ENCODE results near the gene DNAI1. TPM values are rescaled to one million over a fixed set of nuclear protein-coding genes. Genes with fewer than 3 reads are reported as not detected.

Gene DNAI1
- total and polyA plus RNA-seq, 9 donors: 0.13 to 0.29 (median 0.22) TPM; not detected in 5

DNA sequence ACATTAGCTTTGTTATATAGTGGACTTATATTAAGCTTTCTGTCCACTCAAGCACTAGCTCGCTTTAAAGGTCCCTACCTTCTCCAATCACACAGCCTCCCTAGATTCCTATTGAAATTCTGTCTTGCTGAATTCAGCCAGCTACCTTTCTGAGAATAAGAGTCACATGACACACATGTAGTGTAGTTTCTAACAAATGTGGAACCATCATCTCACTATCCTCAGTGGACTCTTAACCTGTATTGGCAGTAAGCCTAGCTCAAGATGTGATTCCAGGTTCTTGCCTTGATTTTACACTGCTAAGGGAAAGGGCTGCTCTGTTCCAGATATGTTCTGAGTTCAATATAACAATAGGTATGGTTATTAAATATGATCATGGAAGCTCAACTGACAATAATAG is 11.7 kb upstream of the DNAI1 start:
- Histone ChIP-seq H3K4me3 (ENCODE audit: low read length) (no peak overlapping the region), H3K4me1 (ENCODE audit: control insufficient read depth, insufficient read depth, low read length) (peaks cover 10% of the 10 kb centered on the region), H3K27me3 (ENCODE audit: control insufficient read depth, insufficient read depth, low read length) (no peaks in the 10 kb centered on the region), H3K27ac (ENCODE audit: low read length) (no peak overlapping the region), H3K36me3 (ENCODE audit: control insufficient read depth, insufficient read depth, low read length) (no peaks in the 10 kb centered on the region), H3K9me3 (replicated peaks; ENCODE audit: control insufficient read depth, low read depth, low read length) (no peaks in the 10 kb centered on the region)
- DNase-seq: no peak
- no CpG with 5 or more reads among the region's 1 CpG for WGBS (ENCODE audit: insufficient coverage)

DNA sequence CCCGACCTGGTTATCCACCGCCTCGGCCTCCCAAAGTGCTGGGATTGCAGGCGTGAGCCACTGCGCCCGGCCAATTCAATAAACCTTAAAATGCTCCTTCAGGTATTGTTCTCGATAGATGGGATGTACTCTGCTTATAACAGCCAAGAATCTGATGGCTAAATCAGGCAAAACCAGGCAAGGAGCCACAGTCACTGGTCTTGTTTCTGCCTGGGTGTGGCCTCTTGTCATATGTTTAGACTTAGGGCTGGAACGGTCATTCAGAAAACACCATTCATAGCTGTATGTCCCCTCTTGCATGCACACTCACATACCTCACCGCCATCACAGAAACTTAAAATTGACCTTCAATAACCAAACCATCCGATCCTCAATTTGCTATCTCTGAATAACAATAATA is 8.0 kb upstream of the DNAI1 start:
- no peaks in the 10 kb centered on the region for H3K9me3 ChIP-seq (replicated peaks; ENCODE audit: control insufficient read depth, low read depth, low read length)
- H3K36me3 ChIP-seq (ENCODE audit: control insufficient read depth, insufficient read depth, low read length): no peaks in the 10 kb centered on the region
- no peak overlapping the region for H3K4me3 ChIP-seq (ENCODE audit: low read length)
- no peak for DNase-seq
- WGBS (ENCODE audit: insufficient coverage): 86% methylated on average over 10 of the region's 10 CpGs
- peaks cover 11% of the 10 kb centered on the region for H3K4me1 ChIP-seq (ENCODE audit: control insufficient read depth, insufficient read depth, low read length)
- H3K27ac ChIP-seq (ENCODE audit: low read length): peak overlapping the region; percentile 4
- H3K27me3 ChIP-seq (ENCODE audit: control insufficient read depth, insufficient read depth, low read length): no peaks in the 10 kb centered on the region

DNA sequence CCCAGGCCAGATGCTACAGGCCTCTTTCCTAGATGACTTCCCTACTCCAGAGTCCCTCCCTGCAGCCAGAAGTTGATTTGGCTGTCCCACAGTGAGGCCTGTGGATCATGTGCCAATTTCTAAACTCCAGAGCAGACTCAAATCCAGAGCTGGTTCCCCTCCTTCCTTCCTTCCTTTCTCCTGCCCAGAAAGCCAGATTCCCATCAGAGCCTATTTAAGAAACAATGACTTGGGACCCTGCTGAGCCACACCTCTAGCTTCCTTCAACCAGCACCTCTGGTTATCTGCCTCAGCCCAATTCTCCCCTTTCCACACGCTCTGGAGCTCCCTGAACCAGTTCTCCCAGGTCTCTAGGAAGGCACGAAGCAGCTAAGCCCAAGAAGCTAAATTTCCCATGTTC is 7.5 kb upstream of the DNAI1 start:
- no peaks in the 10 kb centered on the region for H3K9me3 ChIP-seq (replicated peaks; ENCODE audit: control insufficient read depth, low read depth, low read length)
- H3K4me1 ChIP-seq (ENCODE audit: control insufficient read depth, insufficient read depth, low read length): peaks cover 11% of the 10 kb centered on the region
- H3K27me3 ChIP-seq (ENCODE audit: control insufficient read depth, insufficient read depth, low read length): no peaks in the 10 kb centered on the region
- no peaks in the 10 kb centered on the region for H3K36me3 ChIP-seq (ENCODE audit: control insufficient read depth, insufficient read depth, low read length)
- WGBS (ENCODE audit: insufficient coverage): 38% methylated on average over 1 of the region's 2 CpGs
- H3K4me3 ChIP-seq (ENCODE audit: low read length): no peak overlapping the region
- DNase-seq: peak; percentile 41
- H3K27ac ChIP-seq (ENCODE audit: low read length): peak overlapping the region; percentile 25

DNA sequence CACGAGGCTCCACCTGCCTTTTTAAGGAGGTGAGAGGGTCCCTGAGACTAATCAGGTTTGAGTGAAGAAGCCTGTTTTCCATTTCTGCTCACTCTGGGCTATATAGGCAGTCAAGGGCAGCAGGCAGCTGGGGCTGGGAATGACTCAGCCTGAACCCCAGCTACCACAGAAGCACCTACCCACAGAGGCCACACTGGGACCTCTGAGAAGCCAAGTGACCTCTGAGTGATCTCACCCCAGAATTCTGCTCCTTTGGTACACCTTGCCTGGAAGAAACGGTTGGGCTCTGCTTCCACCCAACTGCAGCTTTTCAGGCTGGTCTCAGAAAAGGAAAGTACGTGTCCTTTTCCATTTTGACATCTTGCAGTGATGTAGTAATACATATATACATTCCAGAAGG is 7.1 kb upstream of the DNAI1 start:
- Histone ChIP-seq H3K4me1 (ENCODE audit: control insufficient read depth, insufficient read depth, low read length) (peaks cover 11% of the 10 kb centered on the region), H3K9me3 (replicated peaks; ENCODE audit: control insufficient read depth, low read depth, low read length) (no peaks in the 10 kb centered on the region), H3K27me3 (ENCODE audit: control insufficient read depth, insufficient read depth, low read length) (no peaks in the 10 kb centered on the region), H3K4me3 (ENCODE audit: low read length) (no peak overlapping the region), H3K36me3 (ENCODE audit: control insufficient read depth, insufficient read depth, low read length) (no peaks in the 10 kb centered on the region), H3K27ac (ENCODE audit: low read length) (peak overlapping the region; percentile 25)
- no peak for DNase-seq
- WGBS (ENCODE audit: insufficient coverage): no CpG with 5 or more reads among the region's 3 CpGs

DNA sequence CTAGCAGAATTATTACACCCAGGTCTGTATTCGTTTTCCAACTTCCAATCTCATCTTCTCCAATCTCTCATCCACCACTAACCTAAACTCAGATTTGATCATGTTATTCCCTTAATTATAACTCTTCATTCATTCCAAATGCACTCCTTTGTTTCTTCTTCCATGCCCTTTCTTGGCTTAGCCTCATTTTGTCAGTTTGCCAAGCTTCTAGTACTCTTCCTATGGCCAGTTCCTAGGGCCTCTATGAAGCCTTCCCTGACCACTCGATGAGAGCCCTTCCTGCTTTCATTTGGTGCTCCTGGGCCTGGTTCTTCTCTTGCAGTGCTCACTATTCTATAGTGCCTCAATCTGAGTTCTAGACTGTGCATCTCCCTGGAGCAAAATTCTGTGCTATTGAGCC is 6.0 kb upstream of the DNAI1 start:
- Histone ChIP-seq H3K27ac (ENCODE audit: low read length) (no peak overlapping the region), H3K36me3 (ENCODE audit: control insufficient read depth, insufficient read depth, low read length) (no peaks in the 10 kb centered on the region), H3K27me3 (ENCODE audit: control insufficient read depth, insufficient read depth, low read length) (no peaks in the 10 kb centered on the region), H3K4me3 (ENCODE audit: low read length) (no peak overlapping the region), H3K9me3 (replicated peaks; ENCODE audit: control insufficient read depth, low read depth, low read length) (no peaks in the 10 kb centered on the region), H3K4me1 (ENCODE audit: control insufficient read depth, insufficient read depth, low read length) (peaks cover 20% of the 10 kb centered on the region)
- DNase-seq: no peak
- WGBS (ENCODE audit: insufficient coverage): 95% methylated on average over 2 of the region's 2 CpGs

DNA sequence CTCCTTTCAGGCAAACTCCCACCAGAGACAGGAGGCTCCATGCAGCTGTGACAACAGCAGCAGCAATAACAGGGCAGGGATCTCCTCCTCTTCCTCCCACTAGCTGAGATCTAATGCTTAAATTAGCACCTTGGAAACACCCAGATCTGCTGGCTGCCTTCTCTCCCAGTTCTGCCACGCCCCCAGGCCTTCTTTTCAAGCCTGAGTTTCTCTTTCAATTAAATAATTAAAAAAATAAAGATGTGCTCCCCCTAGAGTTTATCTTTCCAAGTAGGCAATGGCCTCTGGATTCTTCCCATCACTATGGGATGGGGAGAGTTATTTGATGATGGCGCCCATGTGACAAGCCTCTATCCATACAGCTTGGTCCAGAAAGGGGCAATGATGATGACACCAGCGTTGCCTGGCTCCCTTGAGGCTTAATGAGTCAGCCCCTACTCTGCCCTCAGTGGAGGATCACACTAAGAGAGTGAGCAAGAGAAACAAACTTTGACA is 4.0 kb upstream of the DNAI1 start:
- no peak overlapping the region for H3K27ac ChIP-seq (ENCODE audit: low read length)
- H3K4me3 ChIP-seq (ENCODE audit: low read length): no peak overlapping the region
- H3K4me1 ChIP-seq (ENCODE audit: control insufficient read depth, insufficient read depth, low read length): peaks cover 26% of the 10 kb centered on the region
- 60% methylated on average over 1 of the region's 3 CpGs for WGBS (ENCODE audit: insufficient coverage)
- no peak for DNase-seq
- no peaks in the 10 kb centered on the region for H3K9me3 ChIP-seq (replicated peaks; ENCODE audit: control insufficient read depth, low read depth, low read length)
- H3K36me3 ChIP-seq (ENCODE audit: control insufficient read depth, insufficient read depth, low read length): no peaks in the 10 kb centered on the region
- peaks cover 2% of the 10 kb centered on the region for H3K27me3 ChIP-seq (ENCODE audit: control insufficient read depth, insufficient read depth, low read length)

DNA sequence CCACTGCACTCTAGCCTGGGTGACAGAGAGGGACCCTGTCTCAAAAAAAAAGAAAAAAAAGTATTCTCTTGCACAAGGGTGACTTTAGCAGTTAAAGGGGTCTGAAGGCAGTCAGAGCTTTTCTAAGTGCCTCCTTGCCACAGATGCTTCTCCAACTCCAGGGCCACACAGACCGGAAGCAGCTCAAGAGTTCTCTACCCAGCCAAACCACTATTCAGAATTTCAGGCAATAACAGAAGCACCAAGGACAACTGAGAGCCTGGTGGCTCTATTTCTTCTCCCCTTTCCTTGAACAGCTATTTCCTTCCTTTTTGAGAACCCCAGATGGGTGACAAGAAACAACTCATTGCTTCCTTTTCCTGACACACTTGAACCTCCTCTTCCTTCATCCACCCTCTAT is 2.5 kb upstream of the DNAI1 start:
- no peaks in the 10 kb centered on the region for H3K36me3 ChIP-seq (ENCODE audit: control insufficient read depth, insufficient read depth, low read length)
- H3K27ac ChIP-seq (ENCODE audit: low read length): peak overlapping the region; percentile 15
- no peak for DNase-seq
- H3K4me3 ChIP-seq (ENCODE audit: low read length): no peak overlapping the region
- peaks cover 23% of the 10 kb centered on the region for H3K4me1 ChIP-seq (ENCODE audit: control insufficient read depth, insufficient read depth, low read length)
- 100% methylated on average over 1 of the region's 1 CpG for WGBS (ENCODE audit: insufficient coverage)
- H3K9me3 ChIP-seq (replicated peaks; ENCODE audit: control insufficient read depth, low read depth, low read length): no peaks in the 10 kb centered on the region
- peaks cover 6% of the 10 kb centered on the region for H3K27me3 ChIP-seq (ENCODE audit: control insufficient read depth, insufficient read depth, low read length)

DNA sequence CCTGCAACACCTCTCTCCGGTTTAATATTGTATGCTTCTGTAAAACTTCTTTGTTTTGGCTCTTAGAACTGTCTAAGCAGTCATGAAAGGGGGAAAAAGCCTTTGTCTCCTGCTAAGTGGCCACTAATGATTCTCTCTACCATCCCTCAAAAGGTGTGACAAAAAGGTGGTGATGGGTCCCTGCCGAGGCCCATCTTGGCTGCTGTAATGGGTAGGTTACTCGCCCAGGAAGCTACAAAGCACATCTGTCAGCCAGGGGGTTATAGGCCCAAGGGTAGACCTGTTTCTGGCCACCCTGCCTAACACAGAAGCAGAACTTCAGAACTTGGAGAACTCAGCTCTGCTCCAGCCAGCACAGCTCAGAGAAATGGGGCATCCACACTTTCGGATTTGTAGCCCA is 1.9 kb upstream of the DNAI1 start:
- H3K4me1 ChIP-seq (ENCODE audit: control insufficient read depth, insufficient read depth, low read length): peaks cover 19% of the 10 kb centered on the region
- H3K27ac ChIP-seq (ENCODE audit: low read length): peak overlapping the region; percentile 79
- H3K4me3 ChIP-seq (ENCODE audit: low read length): peak overlapping the region; percentile 66
- H3K36me3 ChIP-seq (ENCODE audit: control insufficient read depth, insufficient read depth, low read length): no peaks in the 10 kb centered on the region
- no peak for DNase-seq
- no peaks in the 10 kb centered on the region for H3K9me3 ChIP-seq (replicated peaks; ENCODE audit: control insufficient read depth, low read depth, low read length)
- 43% methylated on average over 3 of the region's 4 CpGs for WGBS (ENCODE audit: insufficient coverage)
- peaks cover 6% of the 10 kb centered on the region for H3K27me3 ChIP-seq (ENCODE audit: control insufficient read depth, insufficient read depth, low read length)

DNA sequence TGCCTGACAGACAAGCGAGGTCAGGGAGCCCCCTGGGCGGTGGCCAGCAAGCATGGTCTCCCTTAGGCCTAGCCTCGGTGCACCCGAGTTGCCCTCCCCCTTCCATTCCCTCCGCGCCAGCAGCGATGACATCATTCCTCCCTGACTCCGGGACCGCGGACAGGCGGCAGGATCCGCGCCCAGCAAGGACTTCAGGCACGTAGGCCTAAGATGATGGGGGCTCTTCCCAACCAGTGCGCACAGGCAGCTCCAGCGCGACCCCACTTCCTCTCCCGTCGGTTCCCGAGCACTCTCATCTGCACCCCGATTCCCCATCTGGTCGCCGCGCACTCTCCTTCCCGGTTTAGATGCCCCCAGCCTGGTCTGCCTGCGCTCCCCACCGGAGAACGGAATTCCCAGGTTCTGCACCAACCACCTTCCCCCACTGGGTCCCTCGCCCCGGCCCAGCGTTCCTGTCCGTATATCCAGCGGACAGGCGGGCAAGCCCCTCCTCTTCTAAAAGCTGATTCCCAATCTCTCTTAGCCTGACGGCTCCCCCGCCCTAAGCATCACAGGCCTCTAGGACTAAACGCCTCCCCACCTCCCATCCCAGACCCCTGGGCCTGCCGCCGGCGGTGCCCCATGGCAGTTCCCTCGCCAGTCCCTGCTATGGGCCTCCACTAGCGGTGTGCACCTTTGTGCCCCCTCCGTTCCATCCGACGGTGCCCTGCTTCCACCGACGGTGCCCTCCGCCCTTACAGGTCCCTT is 1.2 kb upstream of the DNAI1 start:
- H3K4me3 ChIP-seq (ENCODE audit: low read length): peak overlapping the region; percentile 66
- H3K9me3 ChIP-seq (replicated peaks; ENCODE audit: control insufficient read depth, low read depth, low read length): no peaks in the 10 kb centered on the region
- no peaks in the 10 kb centered on the region for H3K36me3 ChIP-seq (ENCODE audit: control insufficient read depth, insufficient read depth, low read length)
- peaks cover 19% of the 10 kb centered on the region for H3K4me1 ChIP-seq (ENCODE audit: control insufficient read depth, insufficient read depth, low read length)
- DNase-seq: peak; percentile 79
- WGBS (ENCODE audit: insufficient coverage): 3% methylated on average over 48 of the region's 48 CpGs
- H3K27ac ChIP-seq (ENCODE audit: low read length): peak overlapping the region; percentile 79
- H3K27me3 ChIP-seq (ENCODE audit: control insufficient read depth, insufficient read depth, low read length): peaks cover 6% of the 10 kb centered on the region

DNA sequence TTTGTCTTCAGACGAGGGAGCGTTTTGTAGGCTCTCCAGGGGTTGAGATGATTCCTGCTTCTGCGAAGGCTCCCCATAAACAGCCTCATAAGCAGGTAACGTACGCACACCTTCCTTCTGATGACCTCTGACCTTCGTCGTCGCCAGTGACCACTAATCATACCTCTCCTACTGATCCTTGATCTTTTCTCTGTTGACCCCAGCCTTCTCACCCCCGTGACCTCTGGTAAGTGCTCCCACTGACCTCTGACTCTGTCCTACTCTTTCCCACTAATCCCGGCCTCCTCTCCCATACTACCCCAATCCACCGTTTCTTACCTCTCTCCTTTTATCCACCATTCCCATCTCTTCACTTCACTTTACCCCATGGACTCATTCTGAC is 345 bp downstream of the DNAI1 start:
- WGBS (ENCODE audit: insufficient coverage): 10% methylated on average over 11 of the region's 11 CpGs
- no peaks in the 10 kb centered on the region for H3K9me3 ChIP-seq (replicated peaks; ENCODE audit: control insufficient read depth, low read depth, low read length)
- peak overlapping the region; percentile 7 for H3K4me3 ChIP-seq (ENCODE audit: low read length)
- peaks cover 6% of the 10 kb centered on the region for H3K27me3 ChIP-seq (ENCODE audit: control insufficient read depth, insufficient read depth, low read length)
- no peaks in the 10 kb centered on the region for H3K36me3 ChIP-seq (ENCODE audit: control insufficient read depth, insufficient read depth, low read length)
- no peak overlapping the region for H3K27ac ChIP-seq (ENCODE audit: low read length)
- no peak for DNase-seq
- peaks cover 19% of the 10 kb centered on the region for H3K4me1 ChIP-seq (ENCODE audit: control insufficient read depth, insufficient read depth, low read length)

Measured in muscle of leg (tissue), 11 donors.